ENCODE measurements around the gene AXL.

DNA sequence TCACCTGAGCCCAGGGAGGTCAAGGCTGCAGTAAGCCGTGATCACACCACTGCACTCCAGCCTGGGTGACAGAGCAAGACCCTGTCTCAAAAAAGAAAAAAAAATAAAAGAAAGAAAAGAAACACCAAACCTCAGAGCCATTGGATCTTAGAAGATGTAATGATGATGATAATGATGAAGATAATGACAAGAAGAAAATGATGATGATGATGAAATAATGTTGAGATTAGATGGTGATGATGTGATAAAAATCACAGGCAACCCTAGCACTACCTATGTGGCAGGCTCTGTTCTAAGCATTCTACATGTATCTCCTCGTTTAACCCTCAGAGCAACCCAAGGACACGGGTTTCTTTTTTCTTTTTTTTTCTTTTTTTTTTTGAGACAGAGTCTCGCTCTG, 25.1 kb downstream of the AXL start:
- no peak for TF ChIP-seq GATA3 (IDR thresholded peaks at IDR 0.05; ENCODE audit: low read depth, low read length)
- TF ChIP-seq GATA2 (IDR thresholded peaks at IDR 0.05; ENCODE audit: low read depth, low read length): no peak

Data from SH-SY5Y (cell line).